ENCODE data around the gene ALG11. TPM values are rescaled to one million over a fixed set of nuclear protein-coding genes. Genes with fewer than 3 reads are reported as not detected.
"Not testable (repeated sequence)": the region's sequence is repeated elsewhere in the genome, so short reads cannot be mapped to it uniquely, and the experiment has no call there.

The ALG11 gene
- total and polyA plus RNA-seq, 2 experiments from 2014 or later: 36.9 to 40.1 TPM

GRCh38 chr13:52029569-52029968, 17.4 kb downstream of the ALG11 start:
- Mint-ChIP-seq H3K4me1 (no peaks in the 10 kb centered on the region), H3K9me3 (peaks cover 36% of the 10 kb centered on the region; the same call in 2 of the 3 replicates), H3K36me3 (ENCODE audit: low read depth) (peaks cover 65% of the 10 kb centered on the region), H3K4me3 (no peak overlapping the region), H3K27me3 (ENCODE audit: insufficient read depth, low read depth, poor library complexity) (peaks cover 7% of the 10 kb centered on the region), H3K27ac (no peak overlapping the region)
- peaks cover 22% of the 10 kb centered on the region for H3K79me2 ChIP-seq (replicated peaks; ENCODE audit: insufficient read depth)
- TF ChIP-seq ZNF114 (CRISPR knock-in tag; IDR thresholded peaks at IDR 0.05): no peak
- TF ChIP-seq EZH2phosphoT487 (IDR thresholded peaks at IDR 0.05; ENCODE audit: unreplicated experiment): no peak
- TF ChIP-seq STAT1 (IDR thresholded peaks at IDR 0.05; ENCODE audit: unreplicated experiment): no peak
- TF ChIP-seq EZH2 (IDR thresholded peaks at IDR 0.05; ENCODE audit: low read depth, unreplicated experiment): no peak
- no peak for TF ChIP-seq JUNB (IDR thresholded peaks at IDR 0.05; ENCODE audit: unreplicated experiment)
- no peak overlapping the region for H2AFZ ChIP-seq
- H4K20me1 ChIP-seq (replicated peaks; ENCODE audit: insufficient read depth): no peaks in the 10 kb centered on the region; the same call in 1 of the 2 replicates
- ATAC-seq (no peak), DNase-seq (ENCODE audit: low spot score) (no peak)
- no peaks in the 10 kb centered on the region for H3K9me2 ChIP-seq (ENCODE audit: insufficient read depth)
- H3F3A ChIP-seq (replicated peaks; ENCODE audit: low read depth): no peaks in the 10 kb centered on the region
- no peaks in the 10 kb centered on the region for H3K27me3 ChIP-seq (ENCODE audit: insufficient read depth)
- no peak overlapping the region for H3K27ac ChIP-seq (ENCODE audit: low read depth)
- H3K36me3 ChIP-seq (ENCODE audit: insufficient read depth): peaks cover 31% of the 10 kb centered on the region; the same call in 1 of the 2 replicates
- no peak overlapping the region for H3K4me3 ChIP-seq
- no peaks in the 10 kb centered on the region for H3K4me1 ChIP-seq (ENCODE audit: insufficient read depth)
- no peak overlapping the region for H3K4me2 ChIP-seq

- not testable (repeated sequence) for H3K27ac ChIP-seq (ENCODE audit: low read depth); H3K27me3 ChIP-seq (ENCODE audit: insufficient read depth); H3K27ac Mint-ChIP-seq; H3F3A ChIP-seq (replicated peaks; ENCODE audit: low read depth); H3K9me2 ChIP-seq (ENCODE audit: insufficient read depth); H3K4me3 ChIP-seq; H3K27me3 Mint-ChIP-seq (ENCODE audit: insufficient read depth, low read depth, poor library complexity); H3K4me3 Mint-ChIP-seq; H3K4me2 ChIP-seq; H3K4me1 Mint-ChIP-seq; H2AFZ ChIP-seq; ATAC-seq; H4K20me1 ChIP-seq (replicated peaks; ENCODE audit: insufficient read depth); H3K4me1 ChIP-seq (ENCODE audit: insufficient read depth); DNase-seq (ENCODE audit: low spot score)
- H3K9me3 Mint-ChIP-seq: peaks cover 36% of the 10 kb centered on the region; the same call in 2 of the 3 replicates
- peaks cover 57% of the 10 kb centered on the region for H3K36me3 Mint-ChIP-seq (ENCODE audit: low read depth)
- peaks cover 18% of the 10 kb centered on the region for H3K79me2 ChIP-seq (replicated peaks; ENCODE audit: insufficient read depth)
- H3K36me3 ChIP-seq (ENCODE audit: insufficient read depth): peaks cover 24% of the 10 kb centered on the region; the same call in 1 of the 2 replicates
Observed at GRCh38 chr13:52030401-52030800, 18.2 kb downstream of the ALG11 start.

GRCh38 chr13:52033039-52033438, 20.8 kb downstream of the ALG11 start:
- H3F3A ChIP-seq (replicated peaks; ENCODE audit: low read depth): no peaks in the 10 kb centered on the region
- no peak for DNase-seq (ENCODE audit: low spot score)
- no peak overlapping the region for H3K27ac ChIP-seq (ENCODE audit: low read depth)
- H3K4me1 ChIP-seq (ENCODE audit: insufficient read depth): no peaks in the 10 kb centered on the region
- peaks cover 27% of the 10 kb centered on the region; the same call in 2 of the 3 replicates for H3K9me3 Mint-ChIP-seq
- peaks cover 2% of the 10 kb centered on the region; the same call in 1 of the 2 replicates for H3K79me2 ChIP-seq (replicated peaks; ENCODE audit: insufficient read depth)
- H4K20me1 ChIP-seq (replicated peaks; ENCODE audit: insufficient read depth): no peaks in the 10 kb centered on the region; the same call in 1 of the 2 replicates
- no peak for ATAC-seq
- peaks cover 31% of the 10 kb centered on the region for H3K36me3 Mint-ChIP-seq (ENCODE audit: low read depth)
- peaks cover 5% of the 10 kb centered on the region for H3K27me3 Mint-ChIP-seq (ENCODE audit: insufficient read depth, low read depth, poor library complexity)
- no peaks in the 10 kb centered on the region for H3K4me1 Mint-ChIP-seq
- TF ChIP-seq JUNB (IDR thresholded peaks at IDR 0.05; ENCODE audit: unreplicated experiment) (no peak), ZNF114 (CRISPR knock-in tag; IDR thresholded peaks at IDR 0.05) (no peak), ZNF331 (CRISPR knock-in tag; IDR thresholded peaks at IDR 0.05; ENCODE audit: low read depth) (no peak)
- TF ChIP-seq, protein P1, sequence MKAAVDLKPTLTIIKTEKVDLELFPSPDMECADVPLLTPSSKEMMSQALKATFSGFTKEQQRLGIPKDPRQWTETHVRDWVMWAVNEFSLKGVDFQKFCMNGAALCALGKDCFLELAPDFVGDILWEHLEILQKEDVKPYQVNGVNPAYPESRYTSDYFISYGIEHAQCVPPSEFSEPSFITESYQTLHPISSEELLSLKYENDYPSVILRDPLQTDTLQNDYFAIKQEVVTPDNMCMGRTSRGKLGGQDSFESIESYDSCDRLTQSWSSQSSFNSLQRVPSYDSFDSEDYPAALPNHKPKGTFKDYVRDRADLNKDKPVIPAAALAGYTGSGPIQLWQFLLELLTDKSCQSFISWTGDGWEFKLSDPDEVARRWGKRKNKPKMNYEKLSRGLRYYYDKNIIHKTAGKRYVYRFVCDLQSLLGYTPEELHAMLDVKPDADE (IDR thresholded peaks at IDR 0.05): no peak
- H3K36me3 ChIP-seq (ENCODE audit: insufficient read depth): peaks cover 16% of the 10 kb centered on the region; the same call in 1 of the 2 replicates
- no peaks in the 10 kb centered on the region for H3K9me2 ChIP-seq (ENCODE audit: insufficient read depth)
- no peak overlapping the region for H2AFZ ChIP-seq
- no peak overlapping the region for H3K4me2 ChIP-seq
- no peak overlapping the region for H3K27ac Mint-ChIP-seq
- no peaks in the 10 kb centered on the region for H3K27me3 ChIP-seq (ENCODE audit: insufficient read depth)
- no peak overlapping the region for H3K4me3 Mint-ChIP-seq
- H3K4me3 ChIP-seq: no peak overlapping the region
